IMR-90 (cell line): ENCODE results near the gene RXRB. TPM values are rescaled to one million over a fixed set of nuclear protein-coding genes. Genes with fewer than 3 reads are reported as not detected.

ENCODE experiments used
- ATAC-seq: fragments of 200-7000 bp; cut with Tn5 transposase; 2 replicates; pipeline ENCODE4 v1.9.1; 2020; ENCODE audit warnings: low read depth, mild to moderate bottlenecking, moderate library complexity
- BruUV-seq: library from RNA; stranded (reverse); fragments of 400-500 nt; replicated peaks from 2 replicates; lab custom pipeline; 2021; lab: Mats Ljungman, UMichigan
- CTCF ChIA-PET: fragments of 300-600 bp; formaldehyde crosslinking; extraction: SDS; loops from one replicate; lab custom pipeline; 2021; ENCODE audit warnings: antibody characterized with exemption; lab: Yijun Ruan, JAX
- POLR2A ChIA-PET: fragments of 300-600 bp; sonication (Branson Sonifier 250); formaldehyde crosslinking; loops from one replicate; lab custom pipeline; 2022; ENCODE audit warnings: antibody characterized with exemption; ENCODE audit not compliant: unreplicated experiment; lab: Charles Lee
- DNase-seq: peaks from one replicate; pipeline ENCODE4 v3.0.0; 2013
- H2AFZ ChIP-seq: replicated peaks from 2 replicates; pipeline ENCODE3; 2013; ENCODE audit warnings: low read length, mild to moderate bottlenecking; ENCODE audit not compliant: poor library complexity
- H2AK5ac ChIP-seq: 2 replicates; pipeline ENCODE4 v1.6.1; 2013; ENCODE audit warnings: low read depth, low read length, inconsistent platforms
- H2AK9ac ChIP-seq: replicated peaks from 2 replicates; pipeline ENCODE3; 2013; ENCODE audit warnings: mild to moderate bottlenecking, low read depth, low read length, moderate library complexity; ENCODE audit not compliant: poor library complexity
- H2BK120ac ChIP-seq: 2 replicates; pipeline ENCODE4 v1.6.1; 2013; ENCODE audit warnings: low read depth, low read length, inconsistent platforms
- H2BK15ac ChIP-seq: 3 replicates; pipeline ENCODE4 v1.6.1; 2013; ENCODE audit warnings: low read depth, low read length, inconsistent platforms
- H2BK20ac ChIP-seq: 2 replicates; pipeline ENCODE4 v1.6.1; 2013; ENCODE audit warnings: low read depth, mild to moderate bottlenecking, inconsistent platforms, low read length, moderate library complexity
- H2BK5ac ChIP-seq: 2 replicates; pipeline ENCODE4 v1.6.1; 2013; ENCODE audit warnings: mild to moderate bottlenecking, low read depth, low read length, inconsistent platforms; ENCODE audit not compliant: poor library complexity, severe bottlenecking
- H3K14ac ChIP-seq: replicated peaks from 2 replicates; pipeline ENCODE4 v1.6.1; 2013; ENCODE audit warnings: low read depth, low read length, inconsistent platforms
- H3K18ac ChIP-seq: 2 replicates; pipeline ENCODE4 v1.6.1; 2013; ENCODE audit warnings: low read depth, low read length, control low read depth
- H3K23ac ChIP-seq: 2 replicates; pipeline ENCODE4 v1.6.1; 2013; ENCODE audit warnings: low read depth, low read length, inconsistent platforms
- H3K27ac ChIP-seq: 2 replicates; pipeline ENCODE4 v1.5.1; 2013; ENCODE audit warnings: mild to moderate bottlenecking, control low read depth, low read length; ENCODE audit not compliant: insufficient read depth
- H3K27me3 ChIP-seq: 2 replicates; pipeline ENCODE4 v1.6.1; 2013; ENCODE audit warnings: low read length; ENCODE audit not compliant: control insufficient read depth, insufficient read depth
- H3K36me3 ChIP-seq: 2 replicates; pipeline ENCODE4 v1.6.1; 2013; ENCODE audit warnings: low read length, mixed read lengths; ENCODE audit not compliant: control insufficient read depth, insufficient read depth
- H3K4ac ChIP-seq: 2 replicates; pipeline ENCODE4 v1.6.1; 2013; ENCODE audit warnings: low read depth, low read length, inconsistent platforms
- H3K4me1 ChIP-seq: 2 replicates; pipeline ENCODE4 v1.6.1; 2013; ENCODE audit warnings: low read length, mixed read lengths; ENCODE audit not compliant: control insufficient read depth, insufficient read depth
- H3K4me2 ChIP-seq: 2 replicates; pipeline ENCODE4 v1.6.1; 2013; ENCODE audit warnings: low read depth, mild to moderate bottlenecking, control low read depth, low read length, moderate library complexity
- H3K4me3 ChIP-seq: 2 replicates; pipeline ENCODE4 v1.5.1; 2013; ENCODE audit warnings: low read depth, mild to moderate bottlenecking, control low read depth, low read length, moderate library complexity; ENCODE audit not compliant: insufficient read depth
- H3K56ac ChIP-seq: 2 replicates; pipeline ENCODE4 v1.6.1; 2013; ENCODE audit warnings: low read length, inconsistent platforms; ENCODE audit not compliant: insufficient read depth; ENCODE audit errors: extremely low read depth
- H3K79me1 ChIP-seq, 2 experiments: 2 replicates each; pipeline ENCODE4 v1.6.1; 2013; ENCODE audit warnings: low read length in 2 of 2, inconsistent platforms in 1 of 2, low read depth in 1 of 2
- H3K9ac ChIP-seq: 2 replicates; pipeline ENCODE4 v1.6.1; 2013; ENCODE audit warnings: low read depth, low read length, control low read depth
- H3K9me1 ChIP-seq: 2 replicates; pipeline ENCODE4 v1.6.1; 2013; ENCODE audit warnings: low read length, inconsistent platforms; ENCODE audit not compliant: insufficient read depth
- H3K9me3 ChIP-seq: 2 replicates; pipeline ENCODE4 v1.6.1; 2013; ENCODE audit warnings: low read length; ENCODE audit not compliant: control insufficient read depth, insufficient read depth
- H4K20me1 ChIP-seq: 2 replicates; pipeline ENCODE4 v1.6.1; 2013; ENCODE audit warnings: low read length, inconsistent platforms; ENCODE audit not compliant: insufficient read depth
- H4K5ac ChIP-seq: 2 replicates; pipeline ENCODE4 v1.6.1; 2013; ENCODE audit warnings: mild to moderate bottlenecking, low read depth, low read length, control low read depth
- H4K8ac ChIP-seq, 2 experiments: 2 replicates each; pipeline ENCODE4 v1.6.1; 2013; ENCODE audit warnings: low read depth in 2 of 2, low read length in 2 of 2, control low read depth in 1 of 2, inconsistent platforms in 1 of 2
- H4K91ac ChIP-seq: 2 replicates; pipeline ENCODE4 v1.6.1; 2013; ENCODE audit warnings: low read depth, low read length, inconsistent platforms; ENCODE audit not compliant: insufficient read depth
- BHLHE40 ChIP-seq: fragments of 150-350 bp; IDR thresholded peaks from 2 replicates; pipeline ENCODE4 v1.6.1; 2016; ENCODE audit warnings: mild to moderate bottlenecking, low read depth, low read length
- CHD1 ChIP-seq: IDR thresholded peaks from 2 replicates; pipeline ENCODE4 v1.6.1; 2012; ENCODE audit warnings: low read depth, low read length, improper control_type of control experiment
- CTCF ChIP-seq: conservative IDR thresholded peaks from 2 replicates; pipeline ENCODE4 v1.5.1; 2012; ENCODE audit warnings: mild to moderate bottlenecking, low read depth, low read length, improper control_type of control experiment
- FOS ChIP-seq: fragments of 150-350 bp; IDR thresholded peaks from 2 replicates; pipeline ENCODE4 v1.6.1; 2016; ENCODE audit warnings: low read depth, low read length
- MAZ ChIP-seq: IDR thresholded peaks from 2 replicates; pipeline ENCODE4 v1.6.1; 2012; ENCODE audit warnings: low read depth, mild to moderate bottlenecking, low read length, improper control_type of control experiment, moderate library complexity, borderline replicate concordance
- MXI1 ChIP-seq: IDR thresholded peaks from 2 replicates; pipeline ENCODE4 v1.6.1; 2012; ENCODE audit warnings: low read depth, mild to moderate bottlenecking, low read length, moderate library complexity, borderline replicate concordance
- NFE2L2 ChIP-seq: fragments of 150-350 bp; IDR thresholded peaks from 2 replicates; pipeline ENCODE4 v1.6.1; 2016; ENCODE audit warnings: low read depth, mild to moderate bottlenecking, low read length
- POLR2A ChIP-seq: IDR thresholded peaks from 2 replicates; pipeline ENCODE4 v1.6.1; 2012; ENCODE audit warnings: mild to moderate bottlenecking, low read depth, low read length
- RAD21 ChIP-seq: IDR thresholded peaks from 2 replicates; pipeline ENCODE4 v1.6.1; 2012; ENCODE audit warnings: low read length, improper control_type of control experiment
- RCOR1 ChIP-seq: IDR thresholded peaks from 2 replicates; pipeline ENCODE4 v1.6.1; 2012; ENCODE audit warnings: mild to moderate bottlenecking, low read length, improper control_type of control experiment; ENCODE audit not compliant: insufficient replicate concordance
- RFX5 ChIP-seq: IDR thresholded peaks from 2 replicates; pipeline ENCODE4 v1.8.0; 2012; ENCODE audit warnings: low read depth, mild to moderate bottlenecking, low read length, moderate library complexity
- whole genome bisulfite sequencing, 2 experiments: methylation state at CpG; one replicate each; pipeline versions ENCODE4 v1.1.5 to v1.1.7; 2013; ENCODE audit warnings: missing lambda C conversion rate in 2 of 2; ENCODE audit not compliant: insufficient read length in 1 of 2; ENCODE audit errors: extremely low coverage in 2 of 2; 5-methylcytosine and 5-hydroxymethylcytosine counted together
- dilution Hi-C: fragments of 300-500 bp; cut with HindIII; formaldehyde crosslinking; loops from one replicate; pipeline ENCODE4 v1.14.3; 2018; ENCODE audit warnings: low sequenced_read_pairs; ENCODE audit not compliant: unreplicated experiment
- in situ Hi-C: fragments of 300-500 bp; cut with MboI; formaldehyde crosslinking; loops from 3 replicates; pipeline ENCODE4 v1.14.3; 2019; ENCODE audit warnings: low sequenced_read_pairs, inconsistent platforms, mixed read lengths
- intact Hi-C: fragments of 100-400 bp; cut with micrococcal nuclease; formaldehyde crosslinking; loops from 2 replicates; pipeline ENCODE4 v1.10.0; 2022
- polyA plus RNA-seq, 3 experiments: library from polyadenylated mRNA; depleted of rRNA; stranded (reverse); fragments of >200 nt; gene quantifications; 2 replicates each; pipeline ENCODE4 v1.2.3, GENCODE V29; 2012; ENCODE audit warnings: low replicate concordance in 1 of 3
- total RNA-seq: library from RNA; depleted of rRNA; stranded (reverse); fragments of >200 nt; gene quantifications from 2 replicates; pipeline ENCODE4 v1.2.3, GENCODE V29; 2012
- TF ChIP-seq, protein P1 (sequence below): fragments of 150-350 bp; IDR thresholded peaks from 2 replicates; pipeline ENCODE4 v1.6.1; 2016; ENCODE audit warnings: low read depth, mild to moderate bottlenecking, low read length, moderate library complexity, borderline replicate concordance
- TF ChIP-seq, protein P2 (sequence below): fragments of 150-350 bp; IDR thresholded peaks from 2 replicates; pipeline ENCODE4 v1.6.1; 2017; ENCODE audit warnings: mild to moderate bottlenecking, antibody characterized with exemption, low read length, low read depth

The RXRB gene
- total and polyA plus RNA-seq, 2 of the 4 experiments (the other 2 are of a cell fraction): 18.6 to 53.7 TPM

DNA sequence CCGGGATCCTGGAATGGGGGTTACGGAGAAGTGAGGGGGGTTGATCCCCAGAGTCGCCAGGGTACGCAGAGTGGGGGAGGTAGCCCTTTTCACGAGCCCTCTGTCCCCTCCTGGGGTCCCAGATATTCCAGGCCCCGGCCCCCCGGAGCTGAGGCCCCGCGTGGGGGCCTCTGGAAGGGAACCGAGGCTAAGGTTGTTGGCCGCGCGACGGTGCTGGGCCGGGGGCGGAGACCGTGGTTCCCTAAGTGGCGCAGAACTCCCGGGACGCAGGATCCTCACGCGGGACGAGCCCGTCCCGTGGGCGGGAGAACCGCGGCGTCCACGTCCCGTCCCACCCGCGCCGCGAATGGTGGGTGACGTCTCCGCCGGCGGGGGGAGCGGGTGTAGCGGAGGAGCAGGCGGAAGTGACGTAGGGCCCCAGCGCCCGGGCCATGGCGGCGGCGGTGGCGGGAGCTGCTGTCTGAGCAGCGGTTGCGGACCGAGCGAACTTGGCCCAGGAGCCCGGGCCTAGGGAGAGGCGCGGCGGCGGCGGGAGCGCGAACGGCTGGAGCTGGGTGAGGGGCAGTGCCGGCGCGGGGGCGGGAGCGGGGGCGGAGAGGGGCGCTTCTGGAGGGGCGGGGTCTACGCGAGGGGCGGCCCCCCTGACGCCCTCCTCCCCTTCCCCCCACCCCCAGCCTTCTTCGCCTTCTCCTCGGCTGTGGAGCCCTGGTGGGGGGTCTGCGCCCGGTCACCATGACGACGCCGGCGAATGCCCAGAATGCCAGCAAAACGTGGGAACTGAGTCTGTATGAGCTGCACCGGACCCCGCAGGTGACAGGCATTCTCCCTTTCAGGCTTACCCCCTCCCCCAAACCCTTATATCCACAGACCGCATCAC, 7.9 kb upstream of the RXRB start, which contains the start of gene RING1:
TSS of gene RING1 (plus strand) at position 410 of the 877 bp plus-strand sequence. CDS start at position 733, 323 bp downstream.
- H3K4me1 ChIP-seq: peaks cover 25% of the 10 kb centered on the region
- H3K9ac ChIP-seq: peak within 1 kb of the TSS; percentile 96
- no peaks in the 10 kb centered on the region for H3K27me3 ChIP-seq
- no peaks in the 10 kb centered on the region for H3K9me3 ChIP-seq
- peak within 1 kb of the TSS; percentile 90 to 100 for H4K8ac ChIP-seq
- ChIA-PET POLR2A (interaction anchor here (0.6 to 1.3 kb wide), 3 partner anchors 64 to 256 kb away, joined by 3 to 6 read pairs (median 5); partner anchors contain the start of genes HLA-DMA, RPS18 and VPS52), CTCF (no interaction called here)
- peak within 1 kb of the TSS; percentile 97 for H3K4me2 ChIP-seq
- H2BK120ac ChIP-seq: peak within 1 kb of the TSS; percentile 64; the same call in 1 of the 2 replicates
- peak within 1 kb of the TSS; percentile 90 for H3K4me3 ChIP-seq
- H2BK15ac ChIP-seq: peak within 1 kb of the TSS; percentile 84; the same call in 2 of the 3 replicates
- peak within 1 kb of the TSS; percentile 99 for H3K23ac ChIP-seq
- no TSS peak for BruUV-seq
- dilution Hi-C loops: no loop called here
- H2AK9ac ChIP-seq: peak within 1 kb of the TSS; percentile 95
- DNase-seq (peak; percentile 67), ATAC-seq (peak; percentile 58)
- peak within 1 kb of the TSS; percentile 94 for H4K5ac ChIP-seq
- peak within 1 kb of the TSS; percentile 29; the same call in 1 of the 2 replicates for H2BK20ac ChIP-seq
- H3K27ac ChIP-seq: peak within 1 kb of the TSS; percentile 94
- H3K36me3 ChIP-seq: peaks cover 28% of the 10 kb centered on the region
- peaks cover 10 to 61% of the 10 kb centered on the region in 2 experiments for H3K79me1 ChIP-seq
- H2BK5ac ChIP-seq: peak within 1 kb of the TSS; percentile 80
- H2AFZ ChIP-seq: peak within 1 kb of the TSS; percentile 95
- peaks cover 21% of the 10 kb centered on the region for H3K9me1 ChIP-seq
- WGBS, 2 experiments: 0% methylated on average over 34 of the region's 86 CpGs; no CpG with 5 or more reads in 1 of the 2 experiments
- peak within 1 kb of the TSS; percentile 84 for H4K91ac ChIP-seq
- H2AK5ac ChIP-seq: peak within 1 kb of the TSS; percentile 91
- H3K56ac ChIP-seq: peak within 1 kb of the TSS; percentile 90
- intact Hi-C loops: loop anchor here (2.0 kb wide), 1 partner anchor 202 kb away; the partner anchor contains the start of gene PHF1
- H3K14ac ChIP-seq: peak within 1 kb of the TSS; percentile 98
- H3K18ac ChIP-seq: peak within 1 kb of the TSS; percentile 72
- in situ Hi-C loops: no loop called here
- peaks cover 8% of the 10 kb centered on the region; the same call in 1 of the 2 replicates for H4K20me1 ChIP-seq
- H3K4ac ChIP-seq: peak within 1 kb of the TSS; percentile 97
- TF ChIP-seq, protein P1, sequence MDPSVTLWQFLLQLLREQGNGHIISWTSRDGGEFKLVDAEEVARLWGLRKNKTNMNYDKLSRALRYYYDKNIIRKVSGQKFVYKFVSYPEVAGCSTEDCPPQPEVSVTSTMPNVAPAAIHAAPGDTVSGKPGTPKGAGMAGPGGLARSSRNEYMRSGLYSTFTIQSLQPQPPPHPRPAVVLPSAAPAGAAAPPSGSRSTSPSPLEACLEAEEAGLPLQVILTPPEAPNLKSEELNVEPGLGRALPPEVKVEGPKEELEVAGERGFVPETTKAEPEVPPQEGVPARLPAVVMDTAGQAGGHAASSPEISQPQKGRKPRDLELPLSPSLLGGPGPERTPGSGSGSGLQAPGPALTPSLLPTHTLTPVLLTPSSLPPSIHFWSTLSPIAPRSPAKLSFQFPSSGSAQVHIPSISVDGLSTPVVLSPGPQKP: no peak
- TF ChIP-seq MAZ (peak; percentile 92), MXI1 (0 out of 2 replicates have a peak, but pooled peaks have one; percentile 37), CHD1 (no peak), CTCF (no peak), NFE2L2 (no peak; the same call in 1 of the 2 replicates), POLR2A (peak; percentile 86), BHLHE40 (no peak), RAD21 (no peak), RFX5 (no peak), FOS (no peak), RCOR1 (no peak)
- TF ChIP-seq, protein P2, sequence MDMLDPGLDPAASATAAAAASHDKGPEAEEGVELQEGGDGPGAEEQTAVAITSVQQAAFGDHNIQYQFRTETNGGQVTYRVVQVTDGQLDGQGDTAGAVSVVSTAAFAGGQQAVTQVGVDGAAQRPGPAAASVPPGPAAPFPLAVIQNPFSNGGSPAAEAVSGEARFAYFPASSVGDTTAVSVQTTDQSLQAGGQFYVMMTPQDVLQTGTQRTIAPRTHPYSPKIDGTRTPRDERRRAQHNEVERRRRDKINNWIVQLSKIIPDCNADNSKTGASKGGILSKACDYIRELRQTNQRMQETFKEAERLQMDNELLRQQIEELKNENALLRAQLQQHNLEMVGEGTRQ: no peak
